ENCODE data around the gene PRSS36. TPM values are rescaled to one million over a fixed set of nuclear protein-coding genes. Genes with fewer than 3 reads are reported as not detected.
A peak's percentile ranks its signal among the peaks of the same experiment; 100 is the strongest.
"Not testable (repeated sequence)": the region's sequence is repeated elsewhere in the genome, so short reads cannot be mapped to it uniquely, and the experiment has no call there.

PRSS36 gene
- total and polyA plus RNA-seq, 2 of the 4 experiments (the other 2 are of a cell fraction): 0.18 to 0.55 TPM

- ATAC-seq (ENCODE audit: low read depth) (no peak), DNase-seq (no peak)
- no peaks in the 10 kb centered on the region for H3K79me1 ChIP-seq (ENCODE audit: low read depth in 1 of 2, low read length in 2 of 2)
- no peak overlapping the region for H3K56ac ChIP-seq (ENCODE audit: extremely low read depth, insufficient read depth, low read length)
- in situ Hi-C loops (cut with MboI; ENCODE audit: low sequenced_read_pairs) (no loop called here), dilution Hi-C loops (cut with HindIII; ENCODE audit: low sequenced_read_pairs, unreplicated experiment) (no loop called here), intact Hi-C loops (cut with micrococcal nuclease) (no loop called here)
- no peak overlapping the region for H3K27ac ChIP-seq (ENCODE audit: insufficient read depth, low read length)
- H2BK5ac ChIP-seq (ENCODE audit: low read depth, low read length, poor library complexity, severe bottlenecking): no peak overlapping the region
- WGBS, 2 experiments (ENCODE audit: extremely low coverage in 2 of 2, insufficient read length in 1 of 2): no CpG with 5 or more reads among the region's 12 CpGs
- no TSS peak for BruUV-seq (replicated peaks)
- H3K4ac ChIP-seq (ENCODE audit: low read depth, low read length): no peak overlapping the region
- no peak overlapping the region for H2AK9ac ChIP-seq (replicated peaks; ENCODE audit: low read depth, low read length, poor library complexity)
- H3K14ac ChIP-seq (replicated peaks; ENCODE audit: low read depth, low read length): no peak overlapping the region
- no peaks in the 10 kb centered on the region; the same call in 1 of the 2 replicates for H4K20me1 ChIP-seq (ENCODE audit: insufficient read depth, low read length)
- H2AK5ac ChIP-seq (ENCODE audit: low read depth, low read length): no peak overlapping the region
- no peak overlapping the region for H3K4me2 ChIP-seq (ENCODE audit: low read depth, low read length)
- H4K8ac ChIP-seq (ENCODE audit: low read depth in 2 of 2, low read length in 2 of 2): no peak overlapping the region
- H2BK15ac ChIP-seq (ENCODE audit: low read depth, low read length): no peak overlapping the region
- no peak overlapping the region for H3K4me3 ChIP-seq (ENCODE audit: insufficient read depth, low read depth, low read length)
- H3K9ac ChIP-seq (ENCODE audit: low read depth, low read length): no peak overlapping the region
- no peaks in the 10 kb centered on the region for H3K9me3 ChIP-seq (ENCODE audit: control insufficient read depth, insufficient read depth, low read length)
- no peak overlapping the region for H2AFZ ChIP-seq (replicated peaks; ENCODE audit: low read length, poor library complexity)
- peaks cover 6% of the 10 kb centered on the region for H3K4me1 ChIP-seq (ENCODE audit: control insufficient read depth, insufficient read depth, low read length)
- no peak overlapping the region for H3K18ac ChIP-seq (ENCODE audit: low read depth, low read length)
- H4K5ac ChIP-seq (ENCODE audit: low read depth, low read length): no peak overlapping the region
- H3K9me1 ChIP-seq (ENCODE audit: insufficient read depth, low read length): no peaks in the 10 kb centered on the region
- CTCF ChIA-PET: no interaction called here
- no peak overlapping the region for H4K91ac ChIP-seq (ENCODE audit: insufficient read depth, low read depth, low read length)
- H2BK120ac ChIP-seq (ENCODE audit: low read depth, low read length): no peak overlapping the region
- H2BK20ac ChIP-seq (ENCODE audit: low read depth, low read length): no peak overlapping the region
- peaks cover 36% of the 10 kb centered on the region for H3K27me3 ChIP-seq (ENCODE audit: control insufficient read depth, insufficient read depth, low read length)
- TF ChIP-seq CEBPB (IDR thresholded peaks at IDR 0.05; ENCODE audit: low read depth, low read length): peak; percentile 43; the same call in 1 of the 2 replicates
- TF ChIP-seq ELK1 (IDR thresholded peaks at IDR 0.05; ENCODE audit: borderline replicate concordance, low read depth, low read length): no peak
- POLR2A ChIA-PET (ENCODE audit: unreplicated experiment): no interaction called here
- H3K23ac ChIP-seq (ENCODE audit: low read depth, low read length): no peak overlapping the region
- no peaks in the 10 kb centered on the region for H3K36me3 ChIP-seq (ENCODE audit: control insufficient read depth, insufficient read depth, low read length)
Observed at GRCh38 chr16:31145398-31145990, 4.4 kb downstream of the PRSS36 start.

GRCh38 chr16:31144418-31144817 lies 5.4 kb downstream of the PRSS36 start:
- H2AK9ac ChIP-seq (replicated peaks; ENCODE audit: low read depth, low read length, poor library complexity); in situ Hi-C loops (cut with MboI; ENCODE audit: low sequenced_read_pairs); H2BK5ac ChIP-seq (ENCODE audit: low read depth, low read length, poor library complexity, severe bottlenecking); H3K4me1 ChIP-seq (ENCODE audit: control insufficient read depth, insufficient read depth, low read length); BruUV-seq (replicated peaks); H2AFZ ChIP-seq (replicated peaks; ENCODE audit: low read length, poor library complexity); H3K23ac ChIP-seq (ENCODE audit: low read depth, low read length); H4K8ac ChIP-seq (ENCODE audit: low read depth in 2 of 2, low read length in 2 of 2); H3K4me3 ChIP-seq (ENCODE audit: insufficient read depth, low read depth, low read length); H3K79me1 ChIP-seq (ENCODE audit: low read depth in 1 of 2, low read length in 2 of 2); CTCF ChIA-PET; intact Hi-C loops (cut with micrococcal nuclease); H3K4me2 ChIP-seq (ENCODE audit: low read depth, low read length); ATAC-seq (ENCODE audit: low read depth); H3K27ac ChIP-seq (ENCODE audit: insufficient read depth, low read length); H4K5ac ChIP-seq (ENCODE audit: low read depth, low read length); H3K9me3 ChIP-seq (ENCODE audit: control insufficient read depth, insufficient read depth, low read length); H3K14ac ChIP-seq (replicated peaks; ENCODE audit: low read depth, low read length); POLR2A ChIA-PET (ENCODE audit: unreplicated experiment); H3K56ac ChIP-seq (ENCODE audit: extremely low read depth, insufficient read depth, low read length); H3K18ac ChIP-seq (ENCODE audit: low read depth, low read length); dilution Hi-C loops (cut with HindIII; ENCODE audit: low sequenced_read_pairs, unreplicated experiment); H2BK20ac ChIP-seq (ENCODE audit: low read depth, low read length); H2BK120ac ChIP-seq (ENCODE audit: low read depth, low read length); H3K9ac ChIP-seq (ENCODE audit: low read depth, low read length); H4K91ac ChIP-seq (ENCODE audit: insufficient read depth, low read depth, low read length); H4K20me1 ChIP-seq (ENCODE audit: insufficient read depth, low read length); H2BK15ac ChIP-seq (ENCODE audit: low read depth, low read length); H3K9me1 ChIP-seq (ENCODE audit: insufficient read depth, low read length); H2AK5ac ChIP-seq (ENCODE audit: low read depth, low read length); H3K4ac ChIP-seq (ENCODE audit: low read depth, low read length); H3K36me3 ChIP-seq (ENCODE audit: control insufficient read depth, insufficient read depth, low read length): not testable (repeated sequence)
- DNase-seq: peak; percentile 24
- H3K27me3 ChIP-seq (ENCODE audit: control insufficient read depth, insufficient read depth, low read length): peaks cover 29% of the 10 kb centered on the region
- WGBS, 2 experiments (ENCODE audit: extremely low coverage in 2 of 2, insufficient read length in 1 of 2): 100% methylated on average over 1 of the region's 7 CpGs; no CpG with 5 or more reads in 1 of the 2 experiments
